H7 (cell line): ENCODE results near the gene COG5. TPM values are rescaled to one million over a fixed set of nuclear protein-coding genes. Genes with fewer than 3 reads are reported as not detected.
"Not testable (repeated sequence)": the region's sequence is repeated elsewhere in the genome, so short reads cannot be mapped to it uniquely, and the experiment has no call there.

Experiments used
- DNase-seq: peaks from one replicate; pipeline ENCODE4 v3.0.0; 2012
- H3K27me3 ChIP-seq: 2 replicates; pipeline ENCODE4 v1.6.0; 2011; ENCODE audit warnings: mild to moderate bottlenecking, low read length; ENCODE audit not compliant: control insufficient read depth, insufficient read depth
- H3K36me3 ChIP-seq: replicated peaks from 2 replicates; pipeline ENCODE4 v1.5.1; 2011; ENCODE audit warnings: low read length; ENCODE audit not compliant: control insufficient read depth, insufficient read depth
- H3K4me3 ChIP-seq: 2 replicates; pipeline ENCODE4 v1.5.1; 2011; ENCODE audit warnings: low read depth, mild to moderate bottlenecking, control low read depth, low read length, moderate library complexity; ENCODE audit not compliant: insufficient read depth
- total RNA-seq: library from RNA; depleted of rRNA; stranded (reverse); fragments of >200 nt; shearing (Covaris generic); gene quantifications from 2 replicates; pipeline ENCODE4 v1.2.3, GENCODE V29; 2014

Gene COG5
- total RNA-seq, 1 experiment from 2014 or later: 13.5 TPM

DNA sequence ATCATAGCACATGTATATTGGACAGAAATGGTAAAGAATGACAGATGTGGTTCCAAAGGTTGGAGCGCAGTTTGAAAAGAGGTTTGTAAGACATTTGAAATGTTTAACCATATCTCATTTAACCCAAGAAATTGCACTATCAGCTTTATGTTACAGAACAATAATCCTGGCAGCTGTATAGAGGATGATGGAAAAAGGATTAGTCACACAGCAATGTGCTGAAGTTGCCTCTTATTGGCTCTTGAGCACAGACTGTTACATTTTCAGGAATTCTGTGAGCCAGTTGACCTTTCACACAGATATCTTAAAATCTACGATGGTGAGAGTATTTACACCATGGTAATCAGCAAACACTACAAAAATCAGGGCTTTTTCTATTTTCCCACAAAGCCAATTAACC is 3.9 kb downstream of the COG5 start:
- Histone ChIP-seq H3K4me3 (no peak overlapping the region), H3K36me3 (no peaks in the 10 kb centered on the region; the same call in 1 of the 2 replicates)
- no peak for DNase-seq

GRCh38 chr7:107555893-107556292 is 7.8 kb downstream of the COG5 start:
- H3K27me3 ChIP-seq: no peaks in the 10 kb centered on the region
- no peak for DNase-seq
- peaks cover 4% of the 10 kb centered on the region for H3K36me3 ChIP-seq
- H3K4me3 ChIP-seq: no peak overlapping the region

More for the DNA sequence above, 3.9 kb downstream of the COG5 start:
- H3K27me3 ChIP-seq: no peaks in the 10 kb centered on the region

DNA sequence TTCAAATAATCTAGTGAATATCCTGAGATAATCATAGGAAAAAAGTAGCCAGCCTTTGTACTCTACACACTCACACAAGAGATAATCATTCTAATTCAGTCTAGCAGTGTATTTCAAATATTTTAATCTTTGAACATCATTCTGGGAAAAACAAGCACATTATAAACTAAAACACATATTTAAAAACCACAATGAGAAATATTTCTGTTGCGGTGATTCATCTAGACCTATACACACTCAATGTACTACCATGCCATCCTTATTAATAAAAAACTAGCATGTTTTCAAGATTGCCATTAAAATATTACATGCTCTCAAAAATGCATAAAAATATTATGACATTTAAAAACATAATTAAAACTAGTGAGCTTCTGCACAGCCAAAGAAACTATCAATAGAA is 11.8 kb downstream of the COG5 start:
- Histone ChIP-seq H3K4me3 (no peak overlapping the region), H3K36me3 (peaks cover 4% of the 10 kb centered on the region), H3K27me3 (no peaks in the 10 kb centered on the region)
- DNase-seq: no peak

GRCh38 chr7:107544848-107545591 is 18.7 kb downstream of the COG5 start:
- Histone ChIP-seq H3K4me3 (no peak overlapping the region), H3K27me3 (no peaks in the 10 kb centered on the region), H3K36me3 (peaks cover 2% of the 10 kb centered on the region)
- DNase-seq: no peak

DNA sequence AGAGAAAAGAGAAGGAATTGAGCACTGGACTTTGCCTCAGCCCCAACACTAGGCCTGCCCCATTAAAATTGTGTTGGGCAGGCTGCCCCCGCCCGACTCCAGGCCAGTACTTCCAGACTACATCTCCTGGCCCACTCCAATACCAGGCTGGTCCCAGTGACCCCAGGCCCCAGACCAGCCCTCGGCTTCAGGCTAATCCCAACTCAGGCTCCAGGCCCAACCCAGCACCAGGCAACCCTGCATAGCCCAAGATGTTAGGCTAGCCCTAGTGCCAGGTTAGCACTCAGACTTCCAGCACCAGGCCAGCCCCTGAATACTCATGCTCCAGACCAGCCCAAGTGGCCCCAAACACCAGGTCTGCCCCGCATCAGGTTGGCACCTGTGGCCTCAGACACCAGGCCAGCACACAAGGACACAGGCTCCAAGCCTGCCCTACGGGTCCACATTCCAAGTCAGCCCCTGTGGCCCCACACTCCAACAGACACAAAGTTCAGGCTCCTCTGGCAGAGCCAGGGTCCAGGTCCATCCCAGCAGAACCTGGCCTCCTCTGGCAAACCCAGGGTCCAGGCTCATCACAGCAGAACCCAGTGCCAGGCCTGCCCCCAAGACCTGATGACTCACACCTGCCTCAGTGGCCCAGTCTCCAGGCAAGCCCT is 20.3 kb downstream of the COG5 start:
- DNase-seq: no peak
- Histone ChIP-seq H3K36me3 (peaks cover 2% of the 10 kb centered on the region), H3K27me3 (no peaks in the 10 kb centered on the region), H3K4me3 (no peak overlapping the region)

- Histone ChIP-seq H3K36me3 (no peaks in the 10 kb centered on the region), H3K4me3 (no peak overlapping the region), H3K27me3 (no peaks in the 10 kb centered on the region)
- no peak for DNase-seq
These were observed 25.7 kb downstream of the COG5 start for GRCh38 chr7:107538001-107538400.

DNA sequence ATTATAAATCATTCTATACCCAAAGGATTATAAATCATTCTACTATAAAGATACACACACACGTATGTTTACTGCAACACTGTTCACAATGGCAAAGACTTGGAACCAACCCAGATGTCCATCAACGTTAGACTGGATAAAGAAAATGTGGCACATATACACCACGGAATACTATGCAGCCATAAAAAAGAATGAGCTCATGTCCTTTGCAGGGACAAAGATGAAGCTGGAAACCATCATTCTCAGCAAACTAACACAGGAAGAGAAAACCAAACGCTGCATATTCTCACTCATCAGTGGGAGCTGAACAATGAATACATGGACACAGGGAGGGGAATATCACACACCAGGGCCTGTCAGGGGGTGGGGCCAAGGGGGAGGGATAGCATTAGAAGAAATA is 26.5 kb downstream of the COG5 start:
- H3K27me3 ChIP-seq, H3K4me3 ChIP-seq, DNase-seq, H3K36me3 ChIP-seq: not testable (repeated sequence)

GRCh38 chr7:107534139-107534538 is 29.6 kb downstream of the COG5 start:
- Histone ChIP-seq H3K27me3 (no peaks in the 10 kb centered on the region), H3K4me3 (no peak overlapping the region), H3K36me3 (no peaks in the 10 kb centered on the region)
- no peak for DNase-seq

- Histone ChIP-seq H3K27me3 (no peaks in the 10 kb centered on the region), H3K4me3 (no peak overlapping the region), H3K36me3 (no peaks in the 10 kb centered on the region)
- DNase-seq: no peak
These were observed 33.0 kb downstream of the COG5 start for GRCh38 chr7:107530751-107531150.

- Histone ChIP-seq H3K36me3 (no peaks in the 10 kb centered on the region), H3K27me3 (no peaks in the 10 kb centered on the region), H3K4me3 (no peak overlapping the region)
- DNase-seq: no peak
These were observed 35.3 kb downstream of the COG5 start for GRCh38 chr7:107528461-107528860.

DNA sequence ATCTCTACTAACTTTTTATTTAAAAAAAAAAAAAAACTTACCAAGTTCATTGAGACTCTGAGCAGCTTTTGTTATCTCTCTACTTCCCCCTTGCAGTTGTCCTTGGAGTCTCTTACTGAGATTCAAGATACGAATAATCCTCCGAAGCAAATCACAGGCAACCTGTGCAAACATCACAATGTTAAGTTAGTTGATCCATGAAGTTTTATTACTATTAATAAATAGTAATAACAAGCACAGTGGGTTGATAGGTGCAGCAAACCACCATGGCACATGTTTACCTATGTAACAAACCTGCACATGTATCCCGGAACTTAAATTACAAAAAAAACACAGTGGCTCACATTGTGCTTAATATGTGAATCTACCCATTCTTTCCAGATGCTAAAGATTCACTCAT is 36.5 kb downstream of the COG5 start:
- Histone ChIP-seq H3K36me3 (no peaks in the 10 kb centered on the region), H3K27me3 (no peaks in the 10 kb centered on the region), H3K4me3 (no peak overlapping the region)
- DNase-seq: no peak

DNA sequence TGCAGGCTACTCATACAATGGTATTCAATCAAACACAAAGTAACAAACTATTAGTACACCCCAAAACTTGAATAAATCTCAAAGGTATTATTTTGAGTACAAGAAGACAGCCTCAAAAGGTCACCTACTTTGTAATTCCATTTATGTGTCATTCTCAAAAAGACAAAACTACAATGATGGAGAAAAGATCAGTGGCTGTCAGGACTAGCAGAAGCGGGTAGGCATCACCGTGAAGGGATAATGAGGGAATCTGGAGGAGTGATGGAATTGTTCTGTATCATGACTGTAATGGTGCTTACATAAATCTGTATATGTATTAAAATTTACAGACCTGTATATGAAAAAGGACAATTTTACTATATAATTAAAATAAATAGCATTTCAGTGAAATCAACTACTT is 37.0 kb downstream of the COG5 start:
- DNase-seq: no peak
- H3K27me3 ChIP-seq: no peaks in the 10 kb centered on the region
- no peak overlapping the region for H3K4me3 ChIP-seq
- H3K36me3 ChIP-seq: no peaks in the 10 kb centered on the region

GRCh38 chr7:107506674-107507339 is 56.9 kb downstream of the COG5 start:
- Histone ChIP-seq H3K4me3 (no peak overlapping the region), H3K27me3 (no peaks in the 10 kb centered on the region), H3K36me3 (no peaks in the 10 kb centered on the region)
- DNase-seq: peak; percentile 7

- H3K27me3 ChIP-seq: no peaks in the 10 kb centered on the region
- no peak overlapping the region for H3K4me3 ChIP-seq
- no peak for DNase-seq
- H3K36me3 ChIP-seq: no peaks in the 10 kb centered on the region
These were observed 57.6 kb downstream of the COG5 start for GRCh38 chr7:107505997-107506673.
